Daoy (cell line): Measurements from ENCODE around the gene CLCNKA. TPM values are rescaled to one million over a fixed set of nuclear protein-coding genes. Genes with fewer than 3 reads are reported as not detected.
A peak's percentile ranks its signal among the peaks of the same experiment; 100 is the strongest.
"Not testable (repeated sequence)": the region's sequence is repeated elsewhere in the genome, so short reads cannot be mapped to it uniquely, and the experiment has no call there.

Experiments used
- DNase-seq: peaks from one replicate; pipeline ENCODE4 v3.0.0-alpha.2; 2015; ENCODE audit warnings: low read depth
- total RNA-seq: library from RNA; depleted of rRNA; stranded (reverse); fragments of >200 nt; shearing (Covaris generic); gene quantifications from 2 replicates; pipeline ENCODE4 v1.2.3, GENCODE V29; 2014

CLCNKA gene
- total RNA-seq, 1 experiment from 2014 or later = not detected

- DNase-seq = no peak
Measured at GRCh38 chr1:16017461-16018303, 4.2 kb upstream of the CLCNKA start, which contains the start of gene HSPB7. Gene HSPB7, minus strand, starts transcription at chr1:16018043. Its CDS starts 80 bp downstream, at chr1:16017963.

GRCh38 chr1:16018308-16018707 lies 3.5 kb upstream of the CLCNKA start:
- no peak for DNase-seq

- no peak for DNase-seq
Measured at GRCh38 chr1:16018749-16019643, 2.8 kb upstream of the CLCNKA start.

- peak; percentile 87 for DNase-seq
Measured at GRCh38 chr1:16019644-16020277, 2.1 kb upstream of the CLCNKA start.

GRCh38 chr1:16020325-16020724 lies 1.5 kb upstream of the CLCNKA start:
- DNase-seq = no peak

- DNase-seq = not testable (repeated sequence)
Measured at GRCh38 chr1:16020878-16021277, 958 bp upstream of the CLCNKA start.

- no peak for DNase-seq
Measured at GRCh38 chr1:16022393-16022792, 557 bp downstream of the CLCNKA start.

- DNase-seq = no peak
Measured at GRCh38 chr1:16023050-16023653, 1.3 kb downstream of the CLCNKA start.

- DNase-seq = not testable (repeated sequence)
Measured at GRCh38 chr1:16026302-16026701, 4.5 kb downstream of the CLCNKA start.

- DNase-seq = peak; percentile 37
Measured at GRCh38 chr1:16026723-16027484, 5.1 kb downstream of the CLCNKA start.

- DNase-seq = no peak
Measured at GRCh38 chr1:16028237-16029002, 6.6 kb downstream of the CLCNKA start.

- DNase-seq = not testable (repeated sequence)
Measured at GRCh38 chr1:16029003-16029268, 7.1 kb downstream of the CLCNKA start.

GRCh38 chr1:16029288-16029687 lies 7.5 kb downstream of the CLCNKA start:
- DNase-seq = no peak

GRCh38 chr1:16031551-16031950 lies 9.7 kb downstream of the CLCNKA start:
- DNase-seq = no peak

- peak; percentile 92 for DNase-seq
Measured at GRCh38 chr1:16032388-16033102, 10.7 kb downstream of the CLCNKA start.

GRCh38 chr1:16033103-16033632 lies 11.3 kb downstream of the CLCNKA start:
- not testable (repeated sequence) for DNase-seq

- DNase-seq = not testable (repeated sequence)
Measured at GRCh38 chr1:16036461-16036860, 14.6 kb downstream of the CLCNKA start.

GRCh38 chr1:16038620-16038912 lies 16.7 kb downstream of the CLCNKA start:
- DNase-seq = no peak

GRCh38 chr1:16039871-16040270 lies 18.0 kb downstream of the CLCNKA start:
- DNase-seq = not testable (repeated sequence)

- no peak for DNase-seq
Measured at GRCh38 chr1:16041200-16041599, 19.4 kb downstream of the CLCNKA start.
